ENCODE data around the gene NDUFB11.

NDUFB11 gene

GRCh38 chrX:47174846-47175587 lies 30.5 kb upstream of the NDUFB11 start:
- DNase-seq: no peak

- DNase-seq: no peak
Measured at GRCh38 chrX:47174376-47174775, 29.9 kb upstream of the NDUFB11 start.

GRCh38 chrX:47172971-47173792 lies 28.7 kb upstream of the NDUFB11 start:
- DNase-seq: no peak

GRCh38 chrX:47172549-47172948 lies 28.0 kb upstream of the NDUFB11 start:
- DNase-seq: no peak

- DNase-seq: no peak
Measured at GRCh38 chrX:47171996-47172395, 27.5 kb upstream of the NDUFB11 start.

- DNase-seq: no peak
Measured at GRCh38 chrX:47170861-47171692, 26.6 kb upstream of the NDUFB11 start.

- no peak for DNase-seq
Measured at GRCh38 chrX:47169726-47170515, 25.4 kb upstream of the NDUFB11 start.

- DNase-seq: no peak
Measured at GRCh38 chrX:47169273-47169672, 24.8 kb upstream of the NDUFB11 start.

GRCh38 chrX:47168495-47169073 lies 24.1 kb upstream of the NDUFB11 start:
- DNase-seq: no peak

- no peak for DNase-seq
Measured at GRCh38 chrX:47166126-47166525, 21.6 kb upstream of the NDUFB11 start.

- DNase-seq: no peak
Measured at GRCh38 chrX:47164420-47164819, 19.9 kb upstream of the NDUFB11 start.

GRCh38 chrX:47162927-47163583 lies 18.6 kb upstream of the NDUFB11 start:
- DNase-seq: no peak

- DNase-seq: no peak
Measured at GRCh38 chrX:47160781-47161180, 16.3 kb upstream of the NDUFB11 start.

- no peak for DNase-seq
Measured at GRCh38 chrX:47158781-47159180, 14.3 kb upstream of the NDUFB11 start.

GRCh38 chrX:47158131-47158530 lies 13.6 kb upstream of the NDUFB11 start:
- DNase-seq: no peak

GRCh38 chrX:47156611-47157520 lies 12.4 kb upstream of the NDUFB11 start:
- no peak for DNase-seq

GRCh38 chrX:47151435-47151834 lies 6.9 kb upstream of the NDUFB11 start:
- DNase-seq: no peak

GRCh38 chrX:47148946-47149345 lies 4.4 kb upstream of the NDUFB11 start:
- DNase-seq: no peak

GRCh38 chrX:47146936-47147859 lies 2.7 kb upstream of the NDUFB11 start:
- no peak for DNase-seq

All from stimulated activated naive CD4-positive, alpha-beta T cell (primary cell).